ENCODE results near the gene DNAI1.

DNAI1 gene

DNA sequence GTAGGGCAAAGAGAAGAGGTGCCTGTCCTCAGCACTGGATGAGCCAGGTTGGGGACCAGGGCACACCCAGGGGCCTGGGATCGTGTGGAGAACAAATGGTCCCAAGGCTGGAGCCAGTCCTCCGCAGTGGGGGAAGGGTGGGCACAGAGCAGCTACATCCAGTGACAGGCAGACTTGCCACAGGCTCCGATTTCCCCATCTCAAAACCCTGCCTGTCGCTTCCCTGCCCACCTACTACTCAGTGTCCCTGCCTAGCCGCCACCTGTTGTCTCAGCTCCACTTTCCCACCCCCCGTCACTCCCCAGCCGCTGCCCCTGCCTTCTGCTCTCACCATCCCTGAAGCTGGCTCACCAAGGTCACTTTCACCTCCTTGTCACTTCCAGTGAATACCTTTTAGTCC is 78.1 kb downstream of the DNAI1 start:
- Histone ChIP-seq H3K27me3 (ENCODE audit: insufficient read depth, poor library complexity, severe bottlenecking) (peaks cover 2% of the 10 kb centered on the region), H3K4me3 (replicated peaks; ENCODE audit: insufficient read depth, low read length) (no peak overlapping the region), H3K27ac (replicated peaks) (no peak overlapping the region)
- TF ChIP-seq POLR2AphosphoS5 (IDR thresholded peaks at IDR 0.05; ENCODE audit: low read depth) (no peak), GABPA (IDR thresholded peaks at IDR 0.05; ENCODE audit: low read depth) (no peak), SPI1 (IDR thresholded peaks at IDR 0.05; ENCODE audit: borderline replicate concordance, low read depth) (no peak), REST (IDR thresholded peaks at IDR 0.05; ENCODE audit: insufficient replicate concordance, low read depth) (no peak)
- TF ChIP-seq, protein P1, sequence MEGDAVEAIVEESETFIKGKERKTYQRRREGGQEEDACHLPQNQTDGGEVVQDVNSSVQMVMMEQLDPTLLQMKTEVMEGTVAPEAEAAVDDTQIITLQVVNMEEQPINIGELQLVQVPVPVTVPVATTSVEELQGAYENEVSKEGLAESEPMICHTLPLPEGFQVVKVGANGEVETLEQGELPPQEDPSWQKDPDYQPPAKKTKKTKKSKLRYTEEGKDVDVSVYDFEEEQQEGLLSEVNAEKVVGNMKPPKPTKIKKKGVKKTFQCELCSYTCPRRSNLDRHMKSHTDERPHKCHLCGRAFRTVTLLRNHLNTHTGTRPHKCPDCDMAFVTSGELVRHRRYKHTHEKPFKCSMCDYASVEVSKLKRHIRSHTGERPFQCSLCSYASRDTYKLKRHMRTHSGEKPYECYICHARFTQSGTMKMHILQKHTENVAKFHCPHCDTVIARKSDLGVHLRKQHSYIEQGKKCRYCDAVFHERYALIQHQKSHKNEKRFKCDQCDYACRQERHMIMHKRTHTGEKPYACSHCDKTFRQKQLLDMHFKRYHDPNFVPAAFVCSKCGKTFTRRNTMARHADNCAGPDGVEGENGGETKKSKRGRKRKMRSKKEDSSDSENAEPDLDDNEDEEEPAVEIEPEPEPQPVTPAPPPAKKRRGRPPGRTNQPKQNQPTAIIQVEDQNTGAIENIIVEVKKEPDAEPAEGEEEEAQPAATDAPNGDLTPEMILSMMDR (IDR thresholded peaks at IDR 0.05; ENCODE audit: insufficient read depth, low read length): no peak
- no peak for DNase-seq (ENCODE audit: low read depth in 1 of 2, low spot score in 1 of 2)

GRCh38 chr9:34540827-34541226 is 82.2 kb downstream of the DNAI1 start:
- Histone ChIP-seq H3K27me3 (ENCODE audit: insufficient read depth, poor library complexity, severe bottlenecking) (no peaks in the 10 kb centered on the region), H3K4me3 (replicated peaks; ENCODE audit: insufficient read depth, low read length) (no peak overlapping the region), H3K27ac (replicated peaks) (no peak overlapping the region)
- no peak for DNase-seq (ENCODE audit: low read depth in 1 of 2, low spot score in 1 of 2)
- TF ChIP-seq SPI1 (IDR thresholded peaks at IDR 0.05; ENCODE audit: borderline replicate concordance, low read depth) (no peak), POLR2AphosphoS5 (IDR thresholded peaks at IDR 0.05; ENCODE audit: low read depth) (no peak), REST (IDR thresholded peaks at IDR 0.05; ENCODE audit: insufficient replicate concordance, low read depth) (no peak), GABPA (IDR thresholded peaks at IDR 0.05; ENCODE audit: low read depth) (no peak)
- TF ChIP-seq, protein P1 (IDR thresholded peaks at IDR 0.05; ENCODE audit: insufficient read depth, low read length): no peak

DNA sequence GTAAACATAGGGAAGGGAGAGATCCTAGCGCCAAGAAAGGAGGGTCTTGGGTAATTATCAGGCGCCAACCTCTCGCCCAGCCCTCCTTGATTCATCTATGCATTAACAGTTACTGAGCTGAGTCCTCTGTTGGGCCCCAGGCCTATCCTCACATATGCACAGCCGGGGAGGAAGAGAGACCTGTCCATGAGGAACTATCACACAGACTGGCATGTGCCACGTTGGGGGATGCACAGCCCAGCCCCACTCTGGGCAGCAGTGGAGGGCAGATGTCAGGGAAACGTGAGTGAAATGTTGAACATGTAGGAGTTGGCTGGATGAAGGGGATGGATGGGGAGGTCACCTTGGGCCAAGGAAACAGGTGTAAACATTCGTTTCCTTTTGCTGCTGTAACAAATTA is 82.9 kb downstream of the DNAI1 start:
- H3K27me3 ChIP-seq (ENCODE audit: insufficient read depth, poor library complexity, severe bottlenecking): no peaks in the 10 kb centered on the region
- DNase-seq (ENCODE audit: low read depth in 1 of 2, low spot score in 1 of 2): no peak
- TF ChIP-seq SPI1 (IDR thresholded peaks at IDR 0.05; ENCODE audit: borderline replicate concordance, low read depth): no peak
- no peak for TF ChIP-seq POLR2AphosphoS5 (IDR thresholded peaks at IDR 0.05; ENCODE audit: low read depth)
- no peak for TF ChIP-seq REST (IDR thresholded peaks at IDR 0.05; ENCODE audit: insufficient replicate concordance, low read depth)
- TF ChIP-seq, protein P1 (IDR thresholded peaks at IDR 0.05; ENCODE audit: insufficient read depth, low read length): no peak
- TF ChIP-seq GABPA (IDR thresholded peaks at IDR 0.05; ENCODE audit: low read depth): no peak
- no peak overlapping the region for H3K4me3 ChIP-seq (replicated peaks; ENCODE audit: insufficient read depth, low read length)
- H3K27ac ChIP-seq (replicated peaks): no peak overlapping the region
